GM19372 (cell line): Measurements from ENCODE around the gene HK2.
"Not testable (repeated sequence)": the region's sequence is repeated elsewhere in the genome, so short reads cannot be mapped to it uniquely, and the experiment has no call there.

Source experiments
- ATAC-seq: cut with Tn5 transposase; IDR thresholded peaks from one replicate; pipeline ENCODE4 v1.9.1; 2021; ENCODE audit warnings: mild to moderate bottlenecking, low read depth, moderate library complexity; ENCODE audit not compliant: unreplicated experiment

HK2 gene

DNA sequence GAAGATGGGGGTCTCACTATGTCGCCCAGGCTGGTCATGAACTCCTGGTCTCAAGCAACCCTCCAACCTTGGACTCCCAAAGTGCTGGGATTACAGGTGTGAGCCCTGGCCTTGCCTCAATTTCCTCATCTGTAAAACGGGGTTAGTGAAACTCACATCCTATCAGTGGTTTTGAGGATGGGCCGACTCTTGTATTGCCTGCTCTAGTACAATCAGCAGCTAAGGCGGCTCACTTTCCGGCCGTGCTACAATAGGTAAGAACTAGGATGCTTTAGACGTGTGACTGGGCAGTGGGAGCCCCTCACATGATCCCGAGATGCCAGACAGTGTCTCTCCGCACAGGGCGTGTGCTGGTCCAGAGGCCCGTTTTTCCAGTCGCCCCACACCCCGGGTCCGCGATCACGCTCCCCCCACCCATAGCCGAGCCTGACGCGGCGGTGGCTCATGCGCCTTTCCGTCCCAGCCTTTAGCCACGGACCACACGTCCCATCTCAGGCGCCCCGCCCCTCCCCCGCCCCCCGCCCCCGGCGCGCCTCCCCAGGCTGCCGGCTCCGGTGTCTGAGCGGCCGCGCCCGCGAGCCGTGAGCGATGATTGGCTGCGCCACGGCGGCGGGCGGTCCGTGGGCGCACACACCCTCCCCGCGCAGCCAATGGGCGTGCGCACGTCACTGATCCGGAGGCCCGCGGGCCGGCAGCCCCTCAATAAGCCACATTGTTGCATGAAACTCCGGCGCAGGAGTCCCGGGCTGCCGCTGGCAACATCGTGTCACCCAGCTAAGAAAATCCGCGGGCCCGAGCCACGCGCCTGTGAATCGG lies at the start of gene HK2:
TSS of gene HK2 (plus strand) at position 710 of the 816 bp plus-strand sequence. CDS start 454 bp downstream, outside the sequence.
- peak; percentile 81 for ATAC-seq

DNA sequence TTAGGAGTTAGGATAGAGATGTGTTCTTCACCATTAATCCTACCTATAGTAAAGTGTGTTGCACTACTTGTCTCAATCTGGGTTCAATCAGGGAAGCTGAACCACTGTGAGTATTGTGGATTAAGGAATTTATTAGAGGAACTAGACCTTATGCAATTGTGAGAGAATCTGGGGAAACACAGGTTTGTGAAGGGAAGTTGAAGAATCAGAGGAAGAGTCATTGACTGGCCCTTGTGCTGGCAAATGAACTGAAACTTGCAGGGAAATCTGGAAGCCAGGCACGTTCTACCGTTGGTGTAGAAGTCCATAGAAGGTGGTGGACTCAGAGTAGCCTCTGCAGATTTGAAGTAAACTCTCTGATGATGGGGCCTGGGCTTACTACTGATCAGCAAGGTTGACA lies 44.7 kb upstream of the HK2 start:
- no peak for ATAC-seq

DNA sequence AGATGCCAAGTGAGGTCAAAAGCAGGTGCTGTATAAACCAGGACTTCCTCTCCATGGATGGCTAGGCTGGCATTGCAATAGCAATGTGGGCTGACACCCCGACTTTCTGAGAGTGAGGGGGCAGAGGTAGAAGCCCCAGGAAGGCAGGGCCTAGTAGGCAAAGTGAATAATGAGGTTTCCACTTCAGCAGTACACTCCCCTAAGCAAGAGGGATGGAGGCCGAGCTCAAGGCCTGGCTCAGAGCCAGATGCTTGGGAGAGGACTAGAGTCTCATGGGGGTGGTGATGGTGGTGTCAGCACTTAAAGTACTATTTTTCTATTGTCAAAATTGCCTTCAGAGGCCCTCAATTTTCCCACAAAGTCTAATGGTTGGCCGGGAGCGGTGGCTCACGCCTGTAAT lies 41.6 kb upstream of the HK2 start:
- ATAC-seq, result no peak

DNA sequence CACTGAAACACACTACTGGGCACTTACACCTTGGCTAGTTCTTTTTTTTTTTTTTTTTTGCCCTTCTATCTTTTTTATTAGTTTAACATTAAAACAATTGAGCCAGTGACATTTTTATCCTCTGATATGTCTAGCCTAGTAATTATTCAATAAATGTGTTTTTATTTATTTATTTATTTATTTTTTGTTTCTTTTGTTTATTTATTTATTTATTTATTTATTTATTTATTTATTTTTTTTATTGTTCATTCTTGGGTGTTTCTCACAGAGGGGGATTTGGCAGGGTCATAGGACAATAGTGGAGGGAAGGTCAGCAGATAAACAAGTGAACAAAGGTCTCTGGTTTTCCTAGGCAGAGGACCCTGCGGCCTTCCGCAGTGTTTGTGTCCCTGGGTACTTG lies 39.0 kb upstream of the HK2 start:
- ATAC-seq, result not testable (repeated sequence)

DNA sequence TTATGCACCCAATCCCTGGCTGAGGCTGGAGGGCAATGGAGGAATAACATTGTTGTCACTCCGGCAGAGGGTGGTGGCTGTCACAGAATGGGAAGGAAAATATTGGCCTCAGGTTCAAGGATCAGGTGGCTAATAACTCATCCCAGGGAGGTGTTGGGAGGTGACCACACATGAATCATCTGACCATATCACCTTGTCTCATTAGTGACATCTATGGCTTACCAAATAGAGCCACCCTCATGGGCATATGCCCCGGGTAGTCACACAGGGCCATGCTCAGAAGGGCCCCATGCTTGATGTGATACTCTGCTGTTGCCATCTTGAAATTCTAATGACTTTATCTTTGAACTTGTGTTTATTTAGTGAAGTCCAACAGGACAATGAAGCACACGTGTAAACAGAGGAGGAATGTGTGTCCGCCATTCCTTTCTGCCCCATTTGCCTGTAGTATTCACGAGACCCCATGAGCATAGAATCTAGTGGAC lies 27.5 kb upstream of the HK2 start:
- no peak for ATAC-seq

DNA sequence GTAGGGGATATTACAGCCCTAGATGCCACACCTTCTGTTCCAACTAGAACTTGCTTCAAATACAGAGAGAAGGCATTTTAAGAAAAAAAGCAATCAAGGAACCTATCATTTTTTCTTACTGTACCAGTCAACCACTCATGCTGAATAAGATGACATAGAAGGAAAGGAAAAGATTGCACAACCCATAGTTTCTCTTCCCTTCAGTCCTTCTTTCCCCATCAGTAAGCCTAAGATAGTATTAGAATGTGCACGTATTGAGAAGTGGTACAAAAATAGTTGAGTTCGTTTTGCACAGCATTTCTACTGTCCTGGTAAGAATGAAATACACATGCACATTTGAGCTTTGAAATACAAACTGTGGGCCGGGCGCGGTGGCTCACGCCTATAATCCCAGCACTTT lies 27.0 kb upstream of the HK2 start:
- no peak for ATAC-seq

DNA sequence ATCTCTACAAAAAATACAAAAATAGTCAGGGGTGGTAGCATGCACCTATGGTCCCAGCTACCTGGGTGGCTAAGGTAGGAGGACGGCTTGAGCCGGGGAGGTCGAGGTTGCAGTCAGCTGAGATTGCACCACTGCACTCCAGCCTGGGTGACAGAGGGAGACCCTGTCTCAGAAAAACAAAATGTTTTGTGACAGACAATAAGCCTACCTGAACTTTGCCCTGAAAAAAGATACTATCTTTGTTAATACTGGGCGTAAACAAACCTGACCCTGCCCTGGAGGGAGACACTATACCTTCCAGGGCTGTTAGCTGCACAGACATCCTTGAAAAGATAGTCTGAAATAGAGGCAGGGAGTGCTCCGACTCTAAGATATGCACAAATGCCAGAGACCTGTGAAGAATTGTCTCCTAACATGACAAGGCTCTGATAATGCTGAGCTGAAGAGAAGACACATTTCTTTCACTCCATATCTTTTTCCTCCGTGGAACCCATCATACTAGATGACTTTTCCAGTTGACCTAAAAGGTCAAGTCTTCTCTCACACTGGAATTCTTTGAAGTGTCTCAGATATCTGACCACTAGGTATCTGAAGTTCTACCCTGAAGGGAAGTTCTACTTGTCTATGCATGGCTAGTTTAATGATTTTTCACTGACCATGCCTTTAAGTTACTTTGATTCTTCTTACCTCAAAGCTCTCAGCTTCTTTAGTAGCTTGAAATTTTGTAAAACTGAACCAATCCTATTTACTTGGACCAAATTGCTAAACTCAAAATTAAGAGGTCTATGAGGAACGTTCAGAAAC lies 20.9 kb upstream of the HK2 start:
- no peak for ATAC-seq

DNA sequence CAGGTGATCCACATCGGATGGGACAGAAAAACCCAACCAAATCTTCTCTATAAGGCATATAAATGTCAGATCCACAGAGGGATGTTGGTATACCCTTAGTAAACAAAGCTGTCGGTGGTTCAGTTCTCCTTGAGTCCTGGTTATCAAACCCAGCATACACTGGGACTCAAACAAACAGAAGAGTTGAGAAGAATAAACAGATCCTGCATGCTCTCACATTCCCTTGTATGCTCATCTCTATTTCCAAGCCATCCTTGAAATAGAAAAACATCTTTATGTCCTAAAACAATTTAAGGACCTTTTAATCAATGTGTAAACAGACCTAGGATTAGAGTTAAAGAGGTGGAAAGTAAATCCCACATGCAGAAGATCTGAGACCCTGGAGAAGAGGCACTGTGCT lies 19.8 kb upstream of the HK2 start:
- no peak for ATAC-seq

DNA sequence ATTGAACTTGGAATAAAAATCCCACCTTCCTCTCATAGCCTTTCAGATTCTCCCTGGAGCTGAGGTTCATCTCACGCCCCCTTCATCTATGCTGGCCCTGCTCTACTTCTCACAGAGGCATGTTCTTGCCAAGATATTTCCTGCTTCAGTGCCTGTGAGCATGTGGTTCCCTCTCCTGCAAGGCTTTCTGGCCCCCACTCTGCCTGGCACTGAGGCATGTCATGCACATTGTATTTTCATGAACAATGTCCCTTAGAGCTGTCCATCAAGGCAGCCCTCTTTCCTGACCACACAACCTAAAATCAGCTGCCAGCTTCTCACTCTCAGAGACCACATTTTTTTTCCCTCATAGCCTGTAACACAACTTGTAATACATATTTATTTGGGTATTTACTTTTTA lies 18.0 kb upstream of the HK2 start:
- ATAC-seq, result no peak

DNA sequence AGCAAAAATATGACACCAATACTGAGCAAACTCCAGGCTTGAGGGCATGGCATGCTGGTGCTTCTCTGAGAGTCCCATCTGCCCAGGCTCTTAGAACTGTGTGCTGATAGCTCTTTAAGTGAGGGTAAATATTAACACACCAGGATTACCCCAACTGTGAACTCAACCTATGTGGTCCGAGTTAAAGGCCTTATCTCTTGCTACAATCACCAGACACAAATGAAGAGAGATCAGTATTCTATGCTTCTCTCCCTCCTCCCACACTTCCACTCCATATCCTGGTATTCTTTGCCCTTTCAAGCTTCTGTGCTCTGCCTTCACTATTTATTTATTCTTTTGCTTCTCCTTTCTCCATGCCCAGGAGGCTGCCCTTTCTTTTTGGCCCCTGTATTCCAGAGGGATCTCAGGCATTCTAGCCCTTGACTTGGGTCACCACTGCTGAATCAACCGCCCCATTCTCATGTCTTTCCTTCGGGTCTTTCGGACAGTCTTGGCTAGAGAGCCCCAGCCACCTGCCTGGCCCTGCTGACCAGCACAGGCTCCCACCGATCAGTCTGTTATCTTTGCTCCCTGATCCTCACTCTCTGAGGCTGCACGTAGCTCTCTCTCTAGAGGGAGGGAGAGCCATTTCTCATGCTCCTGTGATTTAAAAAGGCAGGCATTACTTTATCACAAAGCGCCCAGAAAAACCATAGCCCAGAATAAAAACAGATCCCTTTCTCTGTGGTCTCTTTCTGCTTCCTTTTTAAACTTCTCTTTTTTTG lies 17.2 kb upstream of the HK2 start:
- ATAC-seq, result no peak

DNA sequence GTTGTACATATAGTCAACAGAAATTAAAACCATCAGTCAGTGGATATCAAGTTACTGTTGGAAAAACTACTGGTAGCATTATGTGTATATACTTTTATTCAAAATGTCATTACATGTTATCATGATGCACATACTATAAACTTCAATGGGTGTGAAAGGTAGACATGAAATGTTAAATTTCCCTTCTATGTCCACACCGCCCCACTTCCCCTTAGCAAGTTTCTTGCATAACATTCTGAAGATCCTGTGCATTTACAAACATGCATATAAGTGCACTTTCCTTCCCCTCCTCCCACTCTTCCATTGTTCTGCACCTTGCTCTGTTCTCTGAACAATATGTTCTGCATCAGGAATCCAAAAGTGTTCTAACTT lies 16.6 kb upstream of the HK2 start:
- ATAC-seq, result no peak

DNA sequence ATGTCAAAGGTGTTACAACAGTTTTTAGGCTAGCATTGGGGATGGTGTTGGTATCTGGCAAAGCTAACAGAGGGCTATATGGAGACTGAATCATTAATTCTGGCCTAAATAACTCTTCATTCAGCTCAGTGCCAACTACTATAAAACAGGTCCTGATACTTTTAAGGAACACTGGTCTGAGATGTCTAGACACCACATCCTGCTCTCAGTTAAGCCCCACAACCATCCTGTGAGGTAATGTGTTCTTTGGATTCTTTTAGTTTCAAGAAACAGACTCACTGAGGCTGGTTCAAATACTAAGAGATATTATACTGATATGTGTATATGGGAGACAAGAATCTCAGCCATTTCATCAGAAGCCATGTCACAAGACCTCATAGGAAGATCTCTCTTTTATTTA lies 14.2 kb upstream of the HK2 start:
- ATAC-seq, result no peak

DNA sequence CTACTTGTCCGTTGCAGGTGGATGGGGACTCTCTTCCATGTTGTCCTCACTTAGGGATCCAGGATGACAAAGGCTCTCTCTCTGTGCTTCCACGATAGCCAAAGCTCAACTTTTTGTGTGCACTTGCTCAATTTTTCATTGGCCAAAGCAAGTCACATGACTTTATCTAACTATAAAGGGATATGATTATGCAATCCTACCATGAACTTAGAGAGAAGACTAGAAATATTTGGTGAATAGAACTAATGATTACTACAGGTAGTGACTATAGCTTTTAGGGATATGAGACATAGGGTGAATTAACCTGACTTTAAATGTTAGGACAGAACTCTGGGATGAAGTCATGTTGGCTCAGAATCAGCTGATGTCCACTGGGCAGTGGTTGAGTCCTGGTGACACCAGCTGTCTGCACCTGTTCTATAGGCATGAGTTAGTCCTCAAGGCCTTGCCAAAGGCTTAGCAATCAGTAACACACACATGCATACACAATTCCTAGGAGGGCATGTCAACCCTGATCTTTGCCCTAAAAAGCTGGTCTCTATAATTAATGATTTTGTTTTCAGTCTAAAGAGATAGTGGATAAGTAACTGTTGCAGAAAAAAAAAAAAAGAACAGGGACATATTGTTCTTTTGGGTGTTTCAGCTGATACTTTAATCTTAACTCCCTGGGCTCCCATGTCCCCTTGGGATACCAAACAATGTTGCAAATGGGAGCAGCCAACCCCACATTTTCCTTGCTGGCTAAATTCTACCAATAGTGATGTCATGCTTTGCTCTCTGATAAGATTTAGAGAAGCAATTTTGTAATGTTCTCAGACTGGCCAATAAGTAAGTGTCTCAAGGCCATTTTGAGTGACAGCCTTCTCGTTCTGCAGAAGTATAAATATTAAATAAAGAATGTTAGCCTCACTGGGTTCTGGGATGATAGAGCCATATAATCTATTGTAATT lies 12.5 kb upstream of the HK2 start:
- ATAC-seq, result no peak

DNA sequence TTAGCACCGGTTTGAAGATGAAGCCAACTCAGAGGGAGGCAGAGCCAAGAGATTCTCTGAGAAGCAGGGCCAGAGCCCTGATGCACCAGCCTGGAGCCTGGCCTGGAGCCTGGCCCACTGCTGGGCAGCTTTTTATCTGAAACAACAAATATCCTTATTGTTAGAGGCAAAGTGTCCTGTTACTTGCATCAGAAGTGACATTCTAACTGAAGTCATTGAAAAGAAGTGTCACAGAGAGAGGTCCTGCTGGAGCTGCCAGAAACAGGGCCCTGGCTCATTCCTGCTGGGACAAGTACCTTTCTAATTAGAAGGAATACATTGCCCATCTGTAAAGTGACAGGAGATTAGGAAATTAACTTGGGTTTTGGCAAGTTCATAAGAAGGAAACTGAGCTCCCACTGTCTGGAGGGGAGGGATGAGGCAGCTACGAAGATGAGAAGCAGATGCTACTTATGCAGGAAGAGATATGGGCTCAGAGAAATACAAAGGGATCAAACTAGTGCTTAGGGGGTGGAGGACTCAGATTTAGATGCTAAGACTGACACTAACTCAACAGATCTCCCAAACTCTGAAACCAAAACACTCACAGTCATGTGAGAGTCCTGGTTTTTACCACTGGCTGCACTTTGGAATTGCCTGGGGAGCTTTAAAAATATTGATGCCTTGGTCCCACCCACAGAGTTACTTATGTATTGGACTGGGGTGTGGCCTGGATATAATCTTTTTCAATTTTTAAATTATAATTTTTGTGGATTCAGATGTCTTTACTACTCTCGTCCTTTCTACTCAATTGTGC lies 11.0 kb upstream of the HK2 start:
- no peak for ATAC-seq

DNA sequence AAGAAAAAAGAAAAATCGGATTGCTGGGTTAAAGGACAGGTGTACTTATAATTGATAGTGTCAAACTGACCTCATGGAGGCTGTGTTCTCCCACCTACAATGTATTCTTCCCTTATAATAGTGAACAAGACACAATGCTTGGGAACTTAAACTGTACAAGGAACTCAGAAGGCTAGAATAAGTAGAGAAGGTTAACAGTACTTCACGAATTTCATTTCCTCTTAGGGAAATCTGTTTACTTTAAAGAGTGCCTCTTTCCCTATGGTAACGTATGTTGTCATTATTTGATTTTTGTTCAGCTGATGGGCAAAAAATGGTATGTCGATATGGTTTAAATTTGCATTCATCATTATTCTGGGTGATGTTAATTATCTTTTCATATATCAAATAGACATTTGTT lies 9.2 kb upstream of the HK2 start:
- no peak for ATAC-seq

DNA sequence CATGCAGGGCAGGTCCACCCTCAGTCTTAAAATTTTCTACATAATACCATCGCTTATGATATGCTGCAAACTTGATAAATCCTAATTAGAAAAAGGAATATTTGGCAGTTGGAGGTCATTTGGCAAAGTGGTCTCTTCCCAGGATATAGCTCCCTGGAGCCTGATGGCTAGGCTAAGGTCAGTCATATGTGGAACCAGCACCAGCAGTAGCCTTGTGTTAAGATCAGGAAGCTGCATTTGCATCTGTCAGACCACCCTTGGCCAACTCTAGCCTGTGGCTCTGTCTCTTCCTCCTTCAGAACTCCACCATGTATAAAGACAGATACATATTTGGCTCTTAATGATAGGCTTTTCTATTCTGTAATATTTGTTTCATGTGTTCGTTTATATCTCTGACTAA lies 5.4 kb upstream of the HK2 start:
- ATAC-seq, result no peak

DNA sequence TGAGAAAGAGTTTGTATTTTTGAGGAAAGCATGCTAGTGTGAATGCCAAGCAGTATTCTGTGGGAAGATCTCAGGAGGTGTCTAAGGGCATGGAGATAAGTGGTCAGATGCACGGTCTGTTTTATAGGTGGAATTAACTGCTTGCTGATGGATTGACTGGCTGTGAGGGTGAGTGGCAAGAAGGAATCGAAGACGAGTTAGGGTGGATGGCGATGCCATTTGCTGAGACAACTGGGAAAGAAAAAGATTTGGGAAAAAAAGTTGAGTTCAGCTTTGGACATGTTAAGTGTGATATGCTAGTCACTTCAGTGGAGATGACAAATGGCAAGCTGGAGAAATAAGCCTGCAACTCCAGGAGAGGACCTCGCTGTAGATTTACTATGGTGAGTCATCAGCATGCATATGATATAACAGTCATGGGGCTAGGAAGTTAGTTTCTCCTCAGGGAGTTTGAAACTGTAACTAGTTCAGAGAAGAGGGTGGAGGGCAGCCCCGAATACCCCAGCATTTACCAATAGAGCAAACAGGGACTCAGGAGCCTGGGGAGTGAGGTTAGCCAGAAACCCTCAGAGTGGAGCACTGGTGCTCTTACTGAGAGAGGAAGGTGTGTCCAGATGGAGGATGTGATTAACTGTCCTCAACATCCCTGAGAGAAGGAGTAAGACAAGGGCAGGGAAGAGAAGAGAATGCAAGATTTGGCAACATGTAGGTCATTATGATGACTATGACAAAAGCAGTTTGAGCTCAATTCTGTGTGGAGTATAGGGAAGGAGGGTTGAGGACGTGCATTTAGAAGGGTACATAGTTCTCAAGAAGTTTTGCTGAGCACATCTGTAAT lies 2.0 kb upstream of the HK2 start:
- ATAC-seq, result no peak

DNA sequence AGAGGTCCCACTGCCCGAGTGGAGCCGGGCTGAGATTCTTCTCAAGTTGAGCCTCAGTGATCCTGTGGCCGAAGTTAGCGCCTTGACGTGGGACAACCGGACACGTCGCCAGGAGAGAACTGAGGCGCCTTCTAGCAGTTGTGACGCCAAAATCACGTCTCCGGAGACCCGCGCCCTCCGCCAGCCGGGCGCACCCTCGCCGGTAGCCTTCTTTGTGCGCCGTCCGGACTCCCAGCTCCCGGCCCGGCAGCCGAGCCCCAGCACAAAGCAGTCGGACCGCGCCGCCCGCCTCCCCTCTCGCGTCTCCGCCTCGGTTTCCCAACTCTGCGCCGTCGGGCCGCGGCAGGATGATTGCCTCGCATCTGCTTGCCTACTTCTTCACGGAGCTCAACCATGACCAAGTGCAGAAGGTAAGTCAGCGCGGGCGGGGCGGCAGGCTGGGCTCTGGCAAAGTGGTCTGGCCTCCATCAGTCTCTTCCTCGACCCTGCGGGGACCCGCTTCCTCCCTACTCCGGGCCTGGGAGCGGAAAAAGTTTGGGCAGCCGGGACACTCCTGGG lies 386 bp downstream of the HK2 start:
- peak; percentile 14 for ATAC-seq
